Activated T-cell treated with anti-CD3 and anti-CD28 coated beads for 4 hours (primary cell): ENCODE data around the gene RUVBL2.

Experiments
- DNase-seq: peaks from one replicate; pipeline ENCODE4 v3.0.0-alpha.2; 2020

RUVBL2 gene

GRCh38 chr19:48964205-48965039 lies 29.3 kb upstream of the RUVBL2 start:
- DNase-seq, result no peak

DNA sequence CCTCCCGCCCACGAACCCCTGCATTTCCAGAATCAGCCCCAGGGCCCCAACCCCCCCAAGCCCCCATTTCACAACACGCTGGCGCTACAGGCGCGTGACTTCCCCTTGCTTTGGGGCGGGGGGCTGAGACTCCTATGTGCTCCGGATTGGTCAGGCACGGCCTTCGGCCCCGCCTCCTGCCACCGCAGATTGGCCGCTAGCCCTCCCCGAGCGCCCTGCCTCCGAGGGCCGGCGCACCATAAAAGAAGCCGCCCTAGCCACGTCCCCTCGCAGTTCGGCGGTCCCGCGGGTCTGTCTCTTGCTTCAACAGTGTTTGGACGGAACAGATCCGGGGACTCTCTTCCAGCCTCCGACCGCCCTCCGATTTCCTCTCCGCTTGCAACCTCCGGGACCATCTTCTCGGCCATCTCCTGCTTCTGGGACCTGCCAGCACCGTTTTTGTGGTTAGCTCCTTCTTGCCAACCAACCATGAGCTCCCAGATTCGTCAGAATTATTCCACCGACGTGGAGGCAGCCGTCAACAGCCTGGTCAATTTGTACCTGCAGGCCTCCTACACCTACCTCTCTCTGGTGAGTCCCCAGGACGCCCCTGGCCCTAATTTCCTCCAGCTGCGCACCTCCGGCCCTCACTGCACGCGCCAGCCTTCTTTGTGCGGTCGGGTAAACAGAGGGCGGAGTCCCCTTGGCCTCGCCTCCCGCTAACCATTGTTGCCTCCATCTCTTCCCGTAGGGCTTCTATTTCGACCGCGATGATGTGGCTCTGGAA lies 28.5 kb upstream of the RUVBL2 start, which contains the start of gene FTL:
Gene FTL, plus strand, starts transcription at position 270 of the 766 bp plus-strand sequence. Its CDS starts 199 bp downstream, at position 469.
- DNase-seq, result peak; percentile 68

DNA sequence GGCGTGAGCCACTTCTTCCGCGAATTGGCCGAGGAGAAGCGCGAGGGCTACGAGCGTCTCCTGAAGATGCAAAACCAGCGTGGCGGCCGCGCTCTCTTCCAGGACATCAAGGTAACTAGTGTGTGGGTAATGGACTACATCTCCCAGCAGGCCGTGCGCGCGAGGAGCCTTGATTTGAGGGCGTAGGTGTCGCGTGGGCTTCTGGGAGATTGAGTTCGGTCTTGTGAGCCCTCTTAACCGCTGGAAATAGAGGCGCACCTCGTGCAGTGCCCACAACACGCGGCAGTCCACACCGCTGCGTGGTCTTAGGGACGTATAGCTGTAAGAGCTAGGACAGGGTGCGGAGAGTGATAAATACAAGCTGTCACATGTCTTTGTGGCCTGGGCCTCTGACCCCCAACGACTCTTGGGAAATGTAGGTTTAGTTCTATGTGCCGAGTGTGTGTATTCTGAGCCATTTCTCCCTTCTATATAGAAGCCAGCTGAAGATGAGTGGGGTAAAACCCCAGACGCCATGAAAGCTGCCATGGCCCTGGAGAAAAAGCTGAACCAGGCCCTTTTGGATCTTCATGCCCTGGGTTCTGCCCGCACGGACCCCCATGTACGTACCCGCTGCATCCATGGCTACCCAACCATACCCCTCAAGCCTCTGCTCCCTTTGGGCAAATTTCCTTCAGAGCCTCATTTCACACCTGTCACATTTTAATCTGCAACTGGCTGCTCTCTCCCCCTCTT lies 27.7 kb upstream of the RUVBL2 start:
- DNase-seq, result peak; percentile 87

GRCh38 chr19:48966541-48967345 lies 26.9 kb upstream of the RUVBL2 start:
- DNase-seq, result no peak

DNA sequence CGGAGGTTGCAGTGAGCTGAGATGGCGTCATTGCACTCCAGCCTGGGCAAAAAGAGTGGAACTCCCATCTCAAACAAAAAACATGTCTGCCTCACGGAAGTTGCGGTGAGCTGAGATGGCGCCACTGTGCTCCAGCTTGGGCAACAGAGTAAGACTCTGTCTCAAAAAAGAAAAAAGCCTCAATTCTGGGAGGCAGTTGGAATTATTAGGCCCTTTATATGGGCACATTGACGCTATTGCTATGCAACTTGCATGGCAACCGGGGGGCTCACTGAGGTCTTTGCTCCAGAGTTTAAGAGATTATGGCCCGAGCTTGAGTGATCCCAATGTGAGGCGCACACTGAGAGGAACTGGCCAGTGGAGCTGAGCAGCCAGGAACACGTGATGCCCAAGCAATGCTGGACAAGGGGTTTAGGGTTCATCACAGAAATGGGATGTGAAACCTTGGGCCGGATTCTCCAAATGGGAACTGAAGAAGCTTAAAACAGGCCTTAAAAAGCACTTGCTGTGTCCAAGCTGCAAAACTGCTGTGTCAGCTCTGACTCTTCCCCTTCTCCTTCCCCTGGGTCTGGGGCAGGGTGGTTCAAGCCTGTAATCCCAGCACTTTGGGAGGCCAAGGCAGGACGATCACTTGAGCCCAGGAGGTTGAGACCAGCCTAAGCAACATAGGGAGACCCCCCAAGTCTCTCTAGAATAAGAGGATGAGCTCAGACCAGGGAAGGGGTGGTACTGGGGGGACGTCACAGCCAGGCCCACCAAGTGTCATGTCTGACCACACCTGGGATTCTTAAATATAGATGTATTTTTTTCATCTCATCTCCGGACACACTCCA lies 26.1 kb upstream of the RUVBL2 start:
- no peak for DNase-seq

- no peak for DNase-seq
These were observed 25.5 kb upstream of the RUVBL2 start for GRCh38 chr19:48968179-48968661.

GRCh38 chr19:48968813-48969218 lies 24.9 kb upstream of the RUVBL2 start:
- no peak for DNase-seq

DNA sequence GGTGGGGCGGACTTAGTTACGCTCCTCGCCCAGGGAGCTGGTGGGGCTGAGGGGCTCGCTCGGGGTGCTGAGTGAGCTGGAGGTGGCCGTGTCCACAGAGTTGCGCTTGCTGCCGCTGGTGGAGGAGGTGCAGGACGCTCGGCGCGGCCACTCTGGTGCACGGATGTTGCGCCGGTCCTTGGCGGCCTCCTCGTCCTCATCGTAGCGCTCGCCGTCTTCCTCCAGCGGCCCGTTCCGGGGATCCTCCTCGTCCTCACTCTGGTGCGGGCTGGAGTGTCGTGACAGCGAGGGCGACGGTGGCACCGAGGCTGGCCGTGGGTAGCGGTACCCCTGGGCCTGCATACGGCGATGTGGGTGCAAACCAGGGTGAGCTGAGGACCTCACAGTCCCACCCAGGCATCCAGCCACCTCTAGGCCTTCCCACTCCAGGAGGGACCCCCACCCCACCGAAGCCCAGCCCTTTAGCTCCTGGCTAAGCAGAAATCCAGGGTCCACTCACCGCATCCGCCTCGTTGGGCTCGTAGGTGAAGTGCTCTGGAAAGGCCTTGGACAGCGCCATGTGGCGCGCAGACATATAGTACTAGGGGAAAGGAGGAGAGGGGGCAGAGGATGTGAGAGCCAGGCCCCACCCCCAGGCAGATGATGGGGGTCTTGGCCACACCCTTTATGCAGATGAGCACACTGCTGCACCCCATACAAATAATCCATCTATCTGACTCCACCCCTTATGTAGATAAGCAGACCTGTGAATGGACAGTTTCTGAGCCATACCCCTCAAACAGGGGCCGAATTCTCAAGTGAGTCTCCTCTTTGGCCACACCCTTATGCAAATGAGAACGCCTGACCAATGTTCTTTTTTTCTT lies 24.2 kb upstream of the RUVBL2 start:
- no peak for DNase-seq

- no peak for DNase-seq
These were observed 23.4 kb upstream of the RUVBL2 start for GRCh38 chr19:48970139-48970766.

- peak; percentile 77 for DNase-seq
These were observed 22.7 kb upstream of the RUVBL2 start for GRCh38 chr19:48970923-48971395.

GRCh38 chr19:48975947-48976847 lies 17.5 kb upstream of the RUVBL2 start:
- DNase-seq, result no peak

- DNase-seq, result no peak
These were observed 16.6 kb upstream of the RUVBL2 start for GRCh38 chr19:48977061-48977460.

GRCh38 chr19:48982280-48982679 lies 11.4 kb upstream of the RUVBL2 start:
- DNase-seq, result no peak

- DNase-seq, result no peak
These were observed 8.0 kb upstream of the RUVBL2 start for GRCh38 chr19:48985711-48986110.

DNA sequence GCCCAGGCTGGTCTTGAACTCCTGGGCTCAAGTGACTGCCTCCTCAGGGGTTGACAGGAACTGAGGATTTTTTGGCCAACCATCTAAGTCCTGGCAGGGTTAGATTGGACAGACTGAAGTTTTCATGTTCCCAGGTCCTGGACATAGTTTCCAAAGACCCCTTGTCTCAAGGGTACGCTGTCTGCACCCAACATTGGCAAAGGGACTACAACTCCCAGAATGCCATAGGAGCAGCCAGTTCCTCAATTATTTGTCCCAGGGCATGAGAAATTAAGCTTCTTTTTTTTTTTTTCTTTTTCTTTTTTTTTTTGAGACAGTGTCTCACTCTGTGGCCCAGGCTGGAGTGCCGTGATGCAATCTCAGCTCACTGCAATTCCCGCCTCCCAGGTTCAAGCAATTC lies 7.5 kb upstream of the RUVBL2 start:
- no peak for DNase-seq

GRCh38 chr19:48987323-48987722 lies 6.4 kb upstream of the RUVBL2 start:
- no peak for DNase-seq

GRCh38 chr19:48988286-48988685 lies 5.4 kb upstream of the RUVBL2 start:
- no peak for DNase-seq

DNA sequence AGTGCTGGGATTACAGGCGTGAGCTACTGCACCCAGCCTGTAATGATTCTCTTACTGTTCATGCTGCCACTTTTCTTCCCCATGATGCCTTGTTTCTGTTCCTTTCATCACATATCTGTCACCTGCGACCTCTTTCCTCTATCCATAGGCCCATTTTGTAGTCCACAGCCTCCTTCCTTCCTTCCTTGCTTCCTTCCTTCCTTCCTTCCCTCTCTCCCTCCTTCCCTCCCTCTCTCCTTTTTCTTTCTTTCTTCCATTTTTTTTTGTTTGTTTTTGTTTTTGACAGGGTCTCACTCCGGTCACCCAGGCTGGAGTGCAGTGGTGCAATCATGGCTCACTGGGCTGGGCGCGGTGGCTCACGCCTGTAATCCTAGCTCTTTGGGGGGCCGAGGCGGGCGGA lies 4.8 kb upstream of the RUVBL2 start:
- no peak for DNase-seq
